Stimulated activated CD4-positive, alpha-beta T cell treated with anti-CD3 and anti-CD28 coated beads, Interleukin-2, amount 100 ng/mL, for 24 hours (primary cell): Measurements from ENCODE around the gene S100A10.

Experiments
- DNase-seq, 2 donors: peaks; one replicate each; pipeline ENCODE4 v3.0.0-alpha.2; 2020

Gene S100A10

DNA sequence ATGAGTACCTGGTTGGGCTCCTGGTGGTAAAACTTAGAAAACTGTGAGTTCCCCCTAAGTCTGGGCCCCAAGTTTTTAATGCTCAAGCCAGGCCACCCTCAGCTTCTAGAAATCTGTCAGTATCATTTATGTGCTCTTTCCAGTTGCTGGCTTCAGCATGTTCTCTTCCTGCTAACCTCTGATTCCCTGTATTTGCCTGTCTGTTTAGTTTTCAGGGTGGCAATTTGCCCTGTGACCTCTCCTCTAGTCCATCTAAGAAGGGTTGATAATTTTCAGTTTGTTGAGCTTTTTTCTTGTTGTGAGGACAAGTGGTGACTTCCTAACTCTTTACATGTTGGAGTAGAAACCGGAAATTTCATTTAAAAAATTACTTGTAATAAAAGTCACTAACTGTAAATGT, 16.0 kb upstream of the S100A10 start:
- no peak for DNase-seq

DNA sequence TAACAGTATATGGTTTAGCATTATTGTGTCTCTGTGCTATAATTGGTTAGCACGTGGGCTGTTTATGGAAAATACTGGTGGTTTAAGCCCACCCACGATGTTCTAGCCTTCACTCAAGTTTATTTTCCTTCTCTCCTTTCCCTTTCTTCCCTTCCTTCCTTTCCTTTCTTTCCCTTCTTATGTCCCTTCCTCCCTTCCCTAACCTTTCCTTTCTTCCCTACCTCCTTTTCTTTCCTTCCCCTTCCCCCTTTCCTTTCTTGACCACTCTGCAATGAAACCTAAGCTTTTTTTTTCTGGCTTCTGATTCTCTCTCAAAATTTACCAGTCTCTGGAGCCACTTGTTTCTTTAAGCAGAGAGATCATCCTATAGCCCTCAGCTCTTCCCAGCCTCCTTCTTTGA, 13.4 kb upstream of the S100A10 start:
- no peak for DNase-seq

- DNase-seq: no peak
Measured at GRCh38 chr1:152005360-152005912, 11.8 kb upstream of the S100A10 start.

DNA sequence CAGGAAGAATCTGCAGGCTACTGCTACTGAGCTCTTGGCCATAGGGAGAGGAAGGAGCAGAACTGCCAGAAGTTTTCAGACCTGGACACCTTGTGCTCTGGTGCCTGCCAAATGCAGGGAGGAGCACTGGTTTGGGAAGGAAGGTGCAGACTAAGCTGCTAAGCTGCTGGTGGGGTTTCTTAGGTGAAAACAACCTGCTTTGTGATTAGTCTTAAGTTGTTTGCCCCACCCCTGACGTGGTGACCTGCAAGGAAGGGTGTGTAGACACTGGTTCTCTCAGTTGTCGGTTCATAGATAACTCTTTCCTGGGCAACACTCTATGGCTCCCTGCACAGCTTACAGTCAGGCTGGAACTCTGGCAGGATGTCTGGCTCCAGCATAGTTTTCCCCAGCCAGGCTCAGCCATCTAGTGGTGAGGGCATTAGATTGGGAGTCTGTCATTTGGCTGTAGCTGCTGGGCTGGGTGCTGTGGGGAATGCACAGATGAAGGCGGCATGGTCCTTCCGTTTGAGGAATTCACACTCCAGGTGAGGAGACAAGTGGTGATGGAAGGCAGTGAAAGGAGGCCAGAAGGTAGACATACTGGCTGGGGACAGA, 10.3 kb upstream of the S100A10 start:
- no peak for DNase-seq

GRCh38 chr1:152002960-152003359, 9.3 kb upstream of the S100A10 start:
- DNase-seq: no peak

DNA sequence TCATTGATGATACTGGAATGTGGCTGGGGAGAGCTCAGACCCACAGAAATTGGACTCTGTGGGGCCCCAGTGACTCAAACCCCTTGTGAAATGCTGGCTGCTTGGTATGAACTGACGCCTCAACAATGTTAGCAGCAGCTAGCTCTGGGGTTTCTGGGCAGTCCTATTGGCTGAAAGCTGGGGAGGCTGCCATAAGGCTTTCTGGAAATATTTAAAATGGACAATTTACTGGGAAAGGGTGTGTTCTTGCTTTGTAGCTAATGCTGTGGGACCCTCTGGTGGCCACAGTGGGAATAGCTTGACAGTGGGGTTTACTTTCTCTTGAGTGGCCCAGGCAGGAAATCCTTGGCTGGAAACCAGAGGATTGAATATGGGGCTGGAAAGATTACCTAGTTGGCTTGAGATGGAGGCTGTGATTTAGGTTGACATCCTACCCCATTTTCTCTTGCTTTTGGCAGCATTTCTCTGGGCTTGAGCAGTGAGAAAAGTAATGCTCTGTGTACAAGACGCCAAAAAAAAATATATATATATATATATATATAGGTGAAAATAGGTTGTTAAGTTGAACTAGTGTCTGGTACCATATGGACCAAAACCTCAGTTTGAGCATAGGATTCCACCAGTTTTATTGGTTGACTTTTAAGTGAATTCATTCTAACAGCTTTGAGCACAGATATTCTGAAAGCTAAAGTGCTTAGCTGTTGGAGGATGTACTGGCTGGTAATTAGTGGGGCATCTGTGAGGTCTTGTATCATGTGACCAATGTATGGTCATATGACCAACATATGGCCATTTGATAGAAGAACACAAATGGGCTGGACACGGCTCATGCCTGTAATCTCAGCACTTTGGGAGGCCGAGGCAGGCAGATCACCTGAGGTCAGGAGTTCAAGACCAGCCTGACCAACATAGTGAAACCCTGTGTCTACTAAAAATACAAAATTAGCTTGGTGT, 8.2 kb upstream of the S100A10 start:
- DNase-seq: peak; percentile 78 to 83

DNA sequence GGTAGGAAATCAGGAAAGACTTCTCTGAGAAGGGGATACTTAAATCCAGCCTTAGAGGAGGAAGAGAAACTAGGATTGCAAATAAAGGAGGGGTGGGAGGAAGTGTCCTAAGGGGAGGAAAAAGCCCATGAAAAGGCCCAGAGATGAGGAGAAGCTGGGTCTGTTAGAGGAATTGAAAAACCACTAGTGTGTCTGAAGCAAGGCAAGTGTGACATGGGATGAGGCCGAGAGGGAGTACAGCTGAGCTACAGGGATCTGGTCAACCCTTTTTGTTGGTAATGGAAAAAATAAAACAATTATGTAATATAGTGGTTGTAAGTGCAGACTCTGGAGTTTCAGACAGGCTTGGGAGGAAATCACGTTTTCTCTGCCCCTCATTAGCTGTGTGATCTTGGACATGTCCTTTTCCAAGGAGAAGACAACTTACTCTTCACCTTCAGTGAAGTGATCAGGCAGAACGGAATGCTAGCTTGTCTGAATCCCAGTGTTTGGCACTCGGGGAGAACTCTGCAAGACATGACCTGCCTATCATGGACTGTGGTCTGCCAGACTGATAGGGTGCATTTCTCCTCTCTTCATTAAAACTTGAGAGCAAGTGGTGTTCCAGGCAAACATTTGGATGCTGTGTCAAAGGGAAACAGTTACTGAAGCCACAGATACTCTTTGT, 7.4 kb upstream of the S100A10 start:
- DNase-seq: no peak

DNA sequence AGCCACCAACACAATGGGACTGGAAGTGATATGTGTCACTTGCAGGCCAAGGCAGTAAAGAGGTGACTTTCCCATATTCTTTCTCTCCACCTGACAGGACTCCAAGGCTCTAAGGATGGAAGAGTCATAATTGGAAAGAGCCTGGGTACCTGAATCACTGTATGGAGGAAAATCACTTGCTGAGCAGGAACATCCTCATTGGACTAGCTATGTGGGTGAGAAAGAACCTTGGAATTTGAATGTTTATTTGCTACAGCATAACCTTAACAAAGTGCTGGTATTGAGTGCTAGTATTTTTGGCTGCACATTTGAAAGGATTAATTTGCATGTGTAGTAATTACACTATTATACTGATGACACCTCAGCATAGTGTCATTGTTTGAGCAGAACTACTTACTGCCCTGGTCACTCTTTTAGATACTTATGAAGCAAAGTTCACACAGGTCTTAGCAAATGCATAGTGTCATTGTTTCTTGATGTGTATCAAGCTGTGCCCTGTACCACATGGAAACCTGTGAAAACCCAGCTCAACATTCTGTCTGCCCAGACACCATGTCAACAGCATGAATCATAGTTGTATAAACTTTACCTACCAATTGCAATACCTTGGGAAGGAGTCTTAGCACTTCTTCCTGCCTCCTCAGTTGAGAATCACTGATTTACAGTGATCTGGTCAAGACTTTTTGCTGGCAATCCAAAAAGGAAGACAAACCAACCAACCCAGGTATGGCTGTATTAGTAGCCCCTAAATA, 5.1 kb upstream of the S100A10 start:
- DNase-seq: no peak

DNA sequence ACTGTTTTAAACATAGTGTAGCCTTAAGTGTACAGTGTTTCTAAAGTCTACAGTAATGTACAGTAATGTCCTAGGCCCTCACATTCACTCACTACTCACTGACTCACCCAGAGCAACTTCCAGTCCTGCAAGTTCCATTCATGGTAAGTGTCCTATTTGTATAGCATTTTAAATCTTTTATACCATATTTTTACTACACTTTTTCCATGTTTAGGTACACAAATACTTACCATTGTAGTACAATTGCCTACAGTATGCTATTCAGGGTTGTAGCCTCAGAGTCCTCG, 3.6 kb upstream of the S100A10 start:
- no peak for DNase-seq

DNA sequence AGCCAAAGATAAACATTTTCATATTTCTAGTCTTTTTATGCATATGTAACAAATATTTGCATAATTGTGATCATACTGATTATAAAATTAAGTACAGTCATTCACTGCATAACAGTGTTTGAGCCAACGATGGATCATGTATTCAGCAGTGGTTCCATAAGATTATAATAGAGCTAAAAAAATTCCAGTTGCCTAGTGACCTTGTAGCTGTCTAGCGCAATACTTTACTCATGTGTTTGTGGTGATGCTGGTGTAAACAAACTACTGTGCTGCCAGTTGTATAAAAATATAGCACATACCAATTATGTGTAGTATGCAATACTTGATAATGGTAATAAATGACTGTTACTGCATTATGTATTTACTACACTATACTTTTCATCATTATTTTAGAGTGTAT, 2.1 kb upstream of the S100A10 start:
- no peak for DNase-seq

GRCh38 chr1:151994956-151995355, 1.3 kb upstream of the S100A10 start:
- DNase-seq: no peak

GRCh38 chr1:151993084-151993733, 450 bp downstream of the S100A10 start:
- DNase-seq: peak; percentile 45 to 46

- peak in 1 of 2 donors; percentile 32 for DNase-seq
Measured at GRCh38 chr1:151992303-151993083, 1.2 kb downstream of the S100A10 start.

- DNase-seq: no peak
Measured at GRCh38 chr1:151991663-151992302, 1.9 kb downstream of the S100A10 start.

DNA sequence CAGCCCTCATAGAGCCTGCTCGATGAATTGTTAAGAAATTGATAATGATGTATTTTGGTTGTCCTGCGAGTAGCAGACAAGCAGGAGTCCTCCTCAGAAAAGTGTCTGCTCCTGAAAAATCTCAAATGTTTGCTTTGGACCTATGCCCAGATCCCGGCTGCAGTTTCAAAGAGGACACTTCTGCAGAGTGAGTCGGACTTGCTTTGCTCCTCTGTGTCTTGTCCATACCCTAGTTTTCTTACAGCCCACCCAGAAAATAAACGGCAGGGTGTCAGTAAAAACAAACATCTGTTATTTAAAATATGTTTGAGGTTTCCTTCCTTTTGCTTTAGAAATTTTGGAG, 2.8 kb downstream of the S100A10 start:
- no peak for DNase-seq

- DNase-seq: no peak
Measured at GRCh38 chr1:151990058-151990855, 3.4 kb downstream of the S100A10 start.

DNA sequence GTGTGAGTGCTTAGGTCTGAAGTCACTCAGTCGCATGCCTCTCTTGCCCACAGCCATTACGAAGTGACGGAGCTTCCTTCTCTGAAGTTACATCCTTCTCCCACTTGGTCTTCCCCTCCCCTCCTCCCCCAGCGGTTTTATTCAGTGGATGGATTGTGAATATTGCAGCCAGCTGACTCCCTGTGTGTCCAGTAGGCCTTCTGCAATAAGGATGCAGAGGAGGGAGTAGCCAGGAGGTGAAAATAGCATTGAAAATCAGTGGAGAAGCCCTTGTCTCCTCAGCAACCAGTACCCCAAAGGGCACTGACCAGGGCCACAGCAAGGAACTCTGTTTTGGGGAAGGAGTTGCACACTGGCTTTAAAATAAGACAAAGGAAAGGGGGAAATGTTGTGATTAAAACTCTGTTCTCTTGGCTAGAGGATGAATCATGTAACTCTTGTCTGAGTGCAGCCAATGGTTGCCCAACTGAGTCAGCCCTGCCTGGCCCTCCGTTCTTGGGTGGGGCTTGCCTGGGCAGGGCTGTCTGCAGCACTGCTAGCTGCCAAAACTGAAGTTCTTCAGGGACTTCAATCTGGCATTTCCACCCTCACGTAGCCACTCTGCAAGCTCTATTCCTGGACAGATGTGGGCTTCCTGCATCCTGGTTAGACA, 4.3 kb downstream of the S100A10 start:
- DNase-seq: peak; percentile 51 to 58

GRCh38 chr1:151988405-151988923, 5.2 kb downstream of the S100A10 start:
- DNase-seq: no peak

- no peak for DNase-seq
Measured at GRCh38 chr1:151986501-151987190, 7.0 kb downstream of the S100A10 start.
